MM.1S (cell line): ENCODE data around the gene PHB1.

Experiments
- DNase-seq: peaks from one replicate; pipeline ENCODE4 v3.0.0-alpha.2; 2015
- H2AFZ ChIP-seq: fragments of 300-600 bp; sonication (generic); 2 replicates; pipeline ENCODE4 v1.6.0; 2016; ENCODE audit warnings: antibody characterized with exemption, low read length
- H3F3A ChIP-seq: fragments of 300-600 bp; sonication (generic); 2 replicates; pipeline ENCODE4 v1.6.1; 2016; ENCODE audit warnings: mild to moderate bottlenecking, antibody characterized with exemption, low read length, moderate library complexity, mixed read lengths; ENCODE audit not compliant: insufficient read depth
- H3K27ac ChIP-seq: fragments of 300-600 bp; sonication (generic); 2 replicates; pipeline ENCODE4 v1.5.1; 2016; ENCODE audit warnings: mild to moderate bottlenecking, low read length
- H3K27me3 ChIP-seq: fragments of 300-600 bp; sonication (generic); replicated peaks from 2 replicates; pipeline ENCODE4 v1.6.0; 2016; ENCODE audit warnings: low read length; ENCODE audit not compliant: insufficient read depth
- H3K36me3 ChIP-seq: fragments of 300-600 bp; sonication (generic); replicated peaks from 2 replicates; pipeline ENCODE4 v1.6.1; 2016; ENCODE audit warnings: mild to moderate bottlenecking, low read length, mixed read lengths; ENCODE audit not compliant: insufficient read depth
- H3K4me1 ChIP-seq: fragments of 300-600 bp; sonication (generic); 2 replicates; pipeline ENCODE4 v1.6.1; 2016; ENCODE audit warnings: low read length, mixed read lengths
- H3K4me2 ChIP-seq: fragments of 300-600 bp; sonication (generic); 2 replicates; pipeline ENCODE4 v1.6.0; 2016; ENCODE audit warnings: low read depth, low read length
- H3K4me3 ChIP-seq: fragments of 300-600 bp; sonication (generic); 2 replicates; pipeline ENCODE4 v1.5.1; 2016; ENCODE audit warnings: low read length, mixed read lengths
- H3K79me2 ChIP-seq: fragments of 300-600 bp; sonication (generic); 2 replicates; pipeline ENCODE4 v1.6.1; 2016; ENCODE audit warnings: mixed run types, low read length, mixed read lengths
- H3K9ac ChIP-seq: fragments of 300-600 bp; sonication (generic); 2 replicates; pipeline ENCODE4 v1.6.1; 2016; ENCODE audit warnings: low read length, mixed read lengths
- H3K9me2 ChIP-seq: fragments of 300-600 bp; sonication (generic); replicated peaks from 2 replicates; pipeline ENCODE4 v1.6.1; 2016; ENCODE audit warnings: mild to moderate bottlenecking, low read length, mixed read lengths; ENCODE audit not compliant: insufficient read depth
- H3K9me3 ChIP-seq: fragments of 300-600 bp; sonication (generic); replicated peaks from 2 replicates; pipeline ENCODE4 v1.6.1; 2016; ENCODE audit warnings: mild to moderate bottlenecking, low read length, mixed read lengths; ENCODE audit not compliant: insufficient read depth
- H4K20me1 ChIP-seq: fragments of 300-600 bp; sonication (generic); 2 replicates; pipeline ENCODE4 v1.6.1; 2016; ENCODE audit warnings: mild to moderate bottlenecking, low read length, moderate library complexity, mixed read lengths; ENCODE audit not compliant: insufficient read depth
- CTCF ChIP-seq: fragments of 300-600 bp; sonication (generic); IDR thresholded peaks from 2 replicates; pipeline ENCODE4 v1.5.1; 2016; ENCODE audit warnings: antibody characterized with exemption, low read length, mixed read lengths
- EZH2 ChIP-seq: fragments of 300-600 bp; sonication (generic); optimal IDR thresholded peaks from 2 replicates; pipeline ENCODE3; 2017; ENCODE audit warnings: low read depth, mild to moderate bottlenecking, antibody characterized with exemption, low read length, mixed read lengths
- EZH2phosphoT487 ChIP-seq: fragments of 300-600 bp; sonication (generic); IDR thresholded peaks from 2 replicates; pipeline ENCODE4 v1.6.1; 2018; ENCODE audit warnings: antibody characterized with exemption, low read length

Gene PHB1

DNA sequence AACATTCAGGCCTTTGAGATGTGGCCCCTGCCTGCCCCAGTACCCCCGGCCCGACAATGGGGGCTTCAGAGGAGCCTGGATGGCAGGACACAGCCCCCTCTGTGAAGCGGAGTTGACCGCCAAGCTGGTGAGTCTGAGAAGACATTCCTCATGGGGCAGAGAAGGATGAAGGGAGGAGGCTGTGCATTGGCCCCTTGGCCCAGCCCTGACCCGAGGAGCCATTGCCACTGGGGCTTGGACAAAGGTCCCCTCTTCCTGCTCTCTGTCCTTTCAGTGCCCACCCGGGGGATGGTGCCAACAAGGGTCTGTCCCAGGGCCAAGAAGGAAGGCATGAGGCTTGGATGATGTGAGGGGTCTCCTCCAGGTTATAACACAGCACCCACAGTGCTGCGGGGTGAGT lies 30.9 kb upstream of the PHB1 start:
- no peaks in the 10 kb centered on the region for H3K4me1 ChIP-seq
- peaks cover 95% of the 10 kb centered on the region for H3K27me3 ChIP-seq
- no peak overlapping the region for H3K4me2 ChIP-seq
- TF ChIP-seq EZH2phosphoT487 (no peak), CTCF (no peak), EZH2 (no peak)
- H3F3A ChIP-seq: no peaks in the 10 kb centered on the region
- DNase-seq: no peak
- no peaks in the 10 kb centered on the region for H3K79me2 ChIP-seq
- no peaks in the 10 kb centered on the region for H4K20me1 ChIP-seq
- H3K4me3 ChIP-seq: no peak overlapping the region
- H3K9me2 ChIP-seq: no peaks in the 10 kb centered on the region
- H3K27ac ChIP-seq: no peak overlapping the region
- no peaks in the 10 kb centered on the region for H3K36me3 ChIP-seq
- no peak overlapping the region for H3K9ac ChIP-seq
- no peaks in the 10 kb centered on the region for H3K9me3 ChIP-seq
- H2AFZ ChIP-seq: no peak overlapping the region

- no peaks in the 10 kb centered on the region for H3K36me3 ChIP-seq
- no peaks in the 10 kb centered on the region for H4K20me1 ChIP-seq
- no peaks in the 10 kb centered on the region for H3K4me1 ChIP-seq
- no peak overlapping the region for H3K9ac ChIP-seq
- no peak overlapping the region for H3K4me3 ChIP-seq
- H3F3A ChIP-seq: no peaks in the 10 kb centered on the region
- no peaks in the 10 kb centered on the region for H3K9me3 ChIP-seq
- no peak overlapping the region for H2AFZ ChIP-seq
- DNase-seq: no peak
- H3K79me2 ChIP-seq: no peaks in the 10 kb centered on the region
- no peak overlapping the region for H3K4me2 ChIP-seq
- TF ChIP-seq CTCF: no peak
- TF ChIP-seq EZH2: no peak
- peaks cover 96% of the 10 kb centered on the region for H3K27me3 ChIP-seq
- H3K9me2 ChIP-seq: no peaks in the 10 kb centered on the region
- H3K27ac ChIP-seq: no peak overlapping the region
Observed at GRCh38 chr17:49444384-49444783, 29.7 kb upstream of the PHB1 start.

DNA sequence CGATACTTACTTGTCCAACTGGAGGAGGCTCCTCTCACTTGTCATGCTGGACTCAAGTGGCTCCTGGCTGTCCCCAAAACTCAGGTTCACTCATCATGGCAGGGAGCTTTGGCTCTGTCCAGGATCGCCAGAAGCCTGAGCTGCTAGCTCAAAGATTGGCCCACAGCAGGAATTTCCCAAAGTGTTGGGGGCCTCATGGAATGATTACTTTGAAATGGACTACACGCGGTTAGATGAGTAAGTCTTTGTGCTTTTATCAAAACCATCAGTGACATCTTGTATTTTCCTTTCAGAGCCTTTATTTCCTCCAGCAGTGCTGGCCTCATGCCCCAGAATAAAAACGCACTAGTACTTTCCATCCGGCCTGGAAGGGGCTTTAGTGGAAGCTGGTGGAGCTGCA lies 29.2 kb upstream of the PHB1 start:
- Histone ChIP-seq H3F3A (no peaks in the 10 kb centered on the region), H3K4me1 (no peaks in the 10 kb centered on the region), H3K79me2 (no peaks in the 10 kb centered on the region), H3K4me2 (no peak overlapping the region), H3K9me2 (no peaks in the 10 kb centered on the region), H3K27ac (no peak overlapping the region), H3K9ac (no peak overlapping the region), H4K20me1 (no peaks in the 10 kb centered on the region), H2AFZ (no peak overlapping the region), H3K9me3 (no peaks in the 10 kb centered on the region), H3K36me3 (no peaks in the 10 kb centered on the region), H3K27me3 (peaks cover 97% of the 10 kb centered on the region), H3K4me3 (no peak overlapping the region)
- DNase-seq: no peak
- TF ChIP-seq CTCF (no peak), EZH2phosphoT487 (no peak), EZH2 (no peak)

DNA sequence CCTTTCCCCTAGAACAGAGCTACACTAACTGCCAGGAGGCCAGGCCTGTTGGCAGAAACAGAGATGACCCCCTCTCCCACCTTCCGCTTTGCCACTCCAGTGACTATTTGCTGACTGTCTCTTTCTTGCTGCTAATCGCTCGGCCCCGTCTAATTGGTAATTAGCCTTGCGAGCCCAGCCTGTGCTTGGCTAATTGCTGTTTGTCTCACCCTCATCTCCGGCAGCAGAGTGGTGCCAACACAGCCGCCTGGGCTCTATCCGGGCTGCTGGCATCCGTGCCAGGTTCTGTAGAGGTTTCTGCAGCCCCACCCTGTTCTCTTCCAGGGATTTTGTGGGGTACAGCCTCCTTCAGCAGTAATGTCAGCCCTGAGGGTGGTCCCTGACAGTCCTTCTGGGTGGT lies 27.4 kb upstream of the PHB1 start:
- Histone ChIP-seq H3K9ac (no peak overlapping the region), H3K4me1 (no peaks in the 10 kb centered on the region), H2AFZ (no peak overlapping the region), H3K36me3 (no peaks in the 10 kb centered on the region), H3K9me3 (no peaks in the 10 kb centered on the region), H3K9me2 (no peaks in the 10 kb centered on the region), H3K4me2 (no peak overlapping the region), H3K79me2 (no peaks in the 10 kb centered on the region), H3K27ac (no peak overlapping the region), H3F3A (no peaks in the 10 kb centered on the region), H3K27me3 (peaks cover 98% of the 10 kb centered on the region), H3K4me3 (no peak overlapping the region), H4K20me1 (no peaks in the 10 kb centered on the region)
- TF ChIP-seq EZH2 (no peak), CTCF (no peak), EZH2phosphoT487 (no peak)
- DNase-seq: no peak
